Left kidney (tissue), 2 donors: ENCODE results near the gene BTBD9. TPM values are rescaled to one million over a fixed set of nuclear protein-coding genes. Genes with fewer than 3 reads are reported as not detected.
"Not testable (repeated sequence)": the region's sequence is repeated elsewhere in the genome, so short reads cannot be mapped to it uniquely, and the experiment has no call there.

Experiments used
- DNase-seq: peaks from one replicate; pipeline ENCODE4 v3.0.0-alpha.2; 2013
- polyA plus RNA-seq: library from polyadenylated mRNA; unstranded; fragments of 120-200 nt; gene quantifications from one replicate; pipeline ENCODE4 v1.2.1, GENCODE V29; 2013; ENCODE audit not compliant: insufficient read length

Gene BTBD9
- polyA plus RNA-seq, 1 donor = 14.5 TPM

GRCh38 chr6:38429546-38429945 is 210.2 kb downstream of the BTBD9 start:
- DNase-seq = no peak

DNA sequence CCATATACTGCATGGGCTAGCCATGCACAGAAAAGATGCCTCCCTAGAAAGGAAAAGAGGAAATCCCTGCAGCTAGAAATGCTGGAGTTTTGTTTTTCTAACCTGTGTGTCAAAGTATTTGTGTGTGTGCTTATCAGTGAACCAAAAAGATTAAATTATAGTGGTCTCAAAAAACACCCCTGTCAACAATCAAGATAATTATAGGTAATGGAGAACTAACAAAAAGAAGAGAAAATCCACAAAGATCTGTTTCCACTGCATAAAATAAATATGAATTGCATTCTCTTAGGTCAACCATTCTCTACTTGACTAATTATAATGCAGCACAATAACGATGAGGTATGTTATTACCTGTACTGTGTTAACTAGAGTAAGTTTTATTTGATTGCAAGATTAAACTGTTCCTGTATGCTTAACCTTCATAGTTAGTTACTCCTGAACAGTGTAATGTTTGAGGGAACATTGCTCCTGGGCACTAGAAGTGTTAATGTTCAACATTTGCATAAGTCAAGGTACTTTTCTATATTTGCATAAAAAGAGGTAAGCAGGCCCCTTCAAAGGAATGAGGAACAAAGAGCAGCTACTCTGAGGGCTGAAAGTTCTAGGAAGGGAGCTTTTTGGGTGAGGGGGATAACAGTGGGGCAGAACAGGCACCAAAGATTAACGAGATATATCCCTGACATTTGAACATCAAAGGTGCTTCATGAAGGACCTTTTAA is 212.1 kb downstream of the BTBD9 start:
- no peak for DNase-seq

- DNase-seq = not testable (repeated sequence)
These were observed 213.8 kb downstream of the BTBD9 start for GRCh38 chr6:38425788-38426488.

DNA sequence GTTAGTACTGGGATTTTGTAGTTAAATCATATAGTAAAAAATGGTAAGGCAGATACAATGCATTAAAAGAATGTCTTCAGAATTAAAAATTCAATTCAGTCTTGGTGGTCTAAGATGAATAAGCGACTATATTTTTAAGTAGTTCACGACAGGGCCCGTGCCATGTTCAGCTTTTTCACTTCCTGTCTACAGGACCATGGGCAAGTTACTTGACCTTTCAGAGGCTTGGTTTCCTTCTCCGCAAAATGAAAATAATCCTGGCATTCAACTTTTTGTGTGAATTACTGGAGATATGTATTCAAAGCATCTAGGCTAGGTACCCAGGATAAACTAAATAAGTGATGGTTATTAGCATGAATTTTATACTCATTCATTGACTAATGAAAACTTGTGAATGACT is 216.0 kb downstream of the BTBD9 start:
- DNase-seq = no peak

GRCh38 chr6:38420207-38420606 is 219.5 kb downstream of the BTBD9 start:
- DNase-seq = no peak

DNA sequence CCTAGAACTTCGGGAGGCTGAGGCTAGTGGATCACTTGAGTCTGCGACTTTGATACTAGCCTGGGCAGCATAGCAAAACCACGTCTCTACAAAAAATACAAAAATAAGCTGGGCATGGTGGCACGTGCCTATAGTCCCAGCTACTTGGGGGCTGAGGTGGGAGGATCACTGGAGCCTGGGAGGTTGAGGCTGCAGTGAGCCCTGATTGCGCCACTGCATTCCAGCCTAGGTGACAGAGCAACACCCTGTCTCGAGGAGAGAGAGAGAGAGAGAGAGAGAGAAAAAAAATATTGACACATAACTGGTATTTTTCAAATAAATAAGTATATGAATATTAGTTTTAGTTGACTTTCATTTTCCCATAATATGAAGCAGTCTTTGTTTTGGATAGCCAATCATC is 222.2 kb downstream of the BTBD9 start:
- DNase-seq = no peak

GRCh38 chr6:38415231-38416005 is 224.3 kb downstream of the BTBD9 start:
- no peak for DNase-seq

GRCh38 chr6:38413102-38413800 is 226.5 kb downstream of the BTBD9 start:
- no peak for DNase-seq

DNA sequence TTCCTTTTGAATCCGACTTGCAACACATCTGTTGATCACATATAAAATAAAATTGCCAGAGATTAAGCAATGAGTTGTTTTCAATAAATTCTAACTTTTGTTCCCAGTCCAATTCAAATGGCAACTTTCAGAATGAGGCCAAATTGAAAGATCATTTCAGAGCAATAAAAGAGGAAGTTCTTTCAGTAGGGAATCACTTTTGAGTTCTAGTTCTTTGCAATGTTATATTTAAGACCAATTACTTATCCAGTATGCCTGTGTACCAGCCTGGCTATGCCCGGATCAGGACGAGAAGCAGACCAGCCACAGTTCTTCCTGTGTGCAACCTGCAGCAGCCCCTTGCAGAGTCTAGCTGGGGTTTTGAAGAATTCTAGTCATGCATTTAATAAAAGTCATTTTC is 232.5 kb downstream of the BTBD9 start:
- DNase-seq = no peak

GRCh38 chr6:38406096-38406495 is 233.6 kb downstream of the BTBD9 start:
- no peak for DNase-seq

- no peak for DNase-seq
These were observed 234.7 kb downstream of the BTBD9 start for GRCh38 chr6:38404900-38405556.

DNA sequence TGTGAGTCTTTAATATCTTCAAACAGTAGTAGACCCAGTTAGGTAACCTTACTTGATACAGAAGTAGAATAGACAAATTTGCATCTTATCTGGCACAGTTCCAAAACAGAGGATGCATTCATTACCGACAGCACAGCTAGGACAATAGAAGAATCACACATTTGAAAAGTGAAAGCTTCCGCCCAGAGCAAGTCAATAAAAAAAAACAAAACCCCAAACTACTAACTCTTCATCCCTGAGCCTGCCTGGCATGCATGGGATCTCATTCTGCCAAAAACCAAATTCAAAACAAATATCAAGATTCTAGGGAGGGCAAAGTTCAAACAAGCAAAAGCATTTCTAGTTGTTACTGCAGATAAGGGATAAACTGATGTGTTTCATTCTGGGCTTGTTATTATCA is 235.4 kb downstream of the BTBD9 start:
- no peak for DNase-seq

DNA sequence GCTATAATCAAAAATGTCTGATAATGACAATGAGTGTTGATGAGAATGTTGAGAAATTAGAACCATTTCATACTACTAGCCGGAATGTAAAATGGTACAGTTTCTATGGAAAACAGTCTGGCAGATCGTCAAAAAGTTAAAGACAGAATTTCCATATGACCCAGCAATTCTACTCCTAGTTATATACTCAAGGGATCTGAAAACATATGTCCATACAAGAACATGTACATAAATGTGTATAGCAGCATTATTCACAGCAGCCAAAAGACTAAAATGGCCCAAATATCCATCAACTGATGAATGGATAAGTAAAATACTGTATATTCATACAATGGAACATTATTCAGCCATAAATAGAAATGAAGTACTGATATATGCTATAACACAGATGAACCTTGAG is 236.2 kb downstream of the BTBD9 start:
- DNase-seq = no peak

GRCh38 chr6:38400764-38401163 is 239.0 kb downstream of the BTBD9 start:
- no peak for DNase-seq

GRCh38 chr6:38400101-38400500 is 239.6 kb downstream of the BTBD9 start:
- DNase-seq = no peak

DNA sequence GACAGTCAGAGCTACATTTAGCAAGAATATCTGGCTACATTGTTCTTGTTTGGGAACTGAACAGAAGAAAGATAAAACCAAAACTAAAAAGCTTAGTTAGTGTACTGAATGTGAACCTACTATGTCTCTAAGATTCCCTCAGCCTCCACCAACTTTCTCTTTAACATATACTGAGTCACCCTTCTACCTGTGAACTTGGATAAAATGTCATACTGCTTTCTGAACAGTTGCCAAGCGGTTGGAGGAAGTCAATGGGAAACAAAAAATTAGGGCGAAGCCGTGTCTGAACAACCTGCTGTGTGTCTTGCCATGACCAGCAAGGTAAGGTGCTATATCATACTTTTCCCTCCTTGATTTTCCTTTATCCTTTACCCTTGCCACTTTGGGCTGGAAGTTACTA is 243.5 kb downstream of the BTBD9 start:
- DNase-seq = no peak

DNA sequence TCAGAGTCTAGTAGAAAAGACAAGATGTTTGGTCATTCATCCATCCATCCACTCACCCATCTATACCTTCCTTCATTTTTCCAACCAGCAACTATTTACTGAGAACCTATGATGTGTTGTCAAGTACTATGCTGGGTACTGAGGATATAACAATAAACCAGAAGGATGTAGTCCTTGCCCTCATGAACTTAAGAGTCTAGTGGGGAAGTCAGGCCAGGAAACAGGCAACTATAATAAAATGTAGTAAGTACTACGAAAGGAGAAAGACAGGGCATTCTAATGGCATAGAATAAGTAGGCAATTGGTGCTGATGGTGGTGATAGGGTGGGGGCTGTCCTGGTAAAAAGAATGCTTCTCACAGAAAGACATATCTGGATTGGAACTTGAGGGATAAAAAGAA is 245.7 kb downstream of the BTBD9 start:
- DNase-seq = no peak

DNA sequence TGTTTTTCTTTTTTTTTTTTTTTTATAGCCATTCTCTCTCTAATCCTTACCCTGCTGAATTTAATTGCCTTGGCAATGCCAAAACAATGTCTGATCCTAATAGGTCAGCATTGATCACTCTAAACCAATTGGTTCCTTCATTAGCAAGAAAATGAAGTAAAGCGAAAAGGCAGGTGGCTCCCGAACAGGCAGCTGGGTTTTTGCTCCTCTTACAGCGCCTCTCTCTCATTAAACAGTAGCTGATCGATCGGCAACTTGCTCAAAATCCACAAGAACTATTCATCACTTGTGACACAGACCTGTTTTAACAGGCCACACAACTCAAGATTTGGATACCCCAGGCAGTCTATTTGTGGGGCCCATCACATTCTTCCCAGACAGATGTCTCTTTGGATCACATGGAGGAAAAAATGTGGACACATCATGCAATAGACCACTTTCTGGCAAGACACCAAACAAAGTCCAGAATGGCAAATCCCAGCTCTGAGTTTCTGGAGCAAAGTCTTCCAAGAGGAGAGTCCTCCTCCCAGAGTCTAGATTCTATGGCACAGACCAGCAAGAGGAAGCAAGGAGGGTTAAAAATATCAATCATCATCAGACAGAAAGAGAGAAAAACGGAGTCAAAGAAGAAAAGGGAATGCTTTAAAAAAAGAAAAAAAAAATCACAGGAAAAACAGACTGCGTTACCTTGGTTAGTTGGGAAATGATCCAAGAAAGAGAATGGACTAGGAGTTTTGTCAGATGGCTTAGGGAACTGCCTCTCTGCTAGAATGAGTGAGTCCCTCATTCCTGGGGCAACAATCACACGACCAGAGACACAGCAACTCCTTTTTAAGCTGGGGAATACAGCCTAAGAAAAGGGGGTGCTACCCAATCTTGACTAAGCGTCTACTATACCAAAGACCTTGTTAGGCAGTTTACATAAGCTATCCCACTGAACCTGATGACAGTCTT is 247.8 kb downstream of the BTBD9 start:
- DNase-seq = no peak

DNA sequence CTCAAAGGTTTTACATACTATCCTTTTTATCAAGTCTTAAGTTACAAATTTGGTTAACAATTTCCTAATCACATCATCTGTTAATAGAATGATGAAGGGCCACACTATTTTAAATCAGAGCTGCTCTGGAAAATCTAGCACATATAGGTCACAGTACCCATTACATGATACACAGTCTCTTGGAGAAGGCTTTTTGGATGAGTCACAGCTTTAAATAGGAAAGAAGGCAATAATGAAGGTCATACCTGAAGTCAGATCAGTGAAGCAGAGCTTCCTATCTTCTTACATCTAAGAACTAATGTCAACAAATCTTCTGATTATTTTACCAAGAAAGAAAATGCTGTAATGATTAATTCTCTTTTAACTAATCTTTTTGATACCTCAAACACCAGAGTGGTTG is 248.5 kb downstream of the BTBD9 start:
- DNase-seq = no peak

GRCh38 chr6:38389875-38390274 is 249.9 kb downstream of the BTBD9 start:
- no peak for DNase-seq

GRCh38 chr6:38387971-38388370 is 251.8 kb downstream of the BTBD9 start:
- no peak for DNase-seq
